G401.6 (cell line): Measurements from ENCODE around the gene DDX6.

Experiments used
- FAIRE-seq: peaks from 2 replicates; lab custom pipeline; 2012; peaks lifted over from hg19 to GRCh38; lab: Jason Lieb, UNC

DDX6 gene

GRCh38 chr11:118699506-118700220, 91.3 kb downstream of the DDX6 start:
- FAIRE-seq, result no peak
